Measurements from ENCODE around the gene TBX3.

- TF ChIP-seq CTCF (IDR thresholded peaks at IDR 0.05; ENCODE audit: low read length) (no peak), EZH2 (optimal IDR thresholded peaks at IDR 0.05; ENCODE audit: low read depth, low read length) (no peak)
Measured at GRCh38 chr12:114666746-114667668, 17.0 kb downstream of the TBX3 start.

Measured in MM.1S (cell line).